Bronchial epithelial cell (primary cell): ENCODE measurements around the gene SERPINB2. TPM values are rescaled to one million over a fixed set of nuclear protein-coding genes. Genes with fewer than 3 reads are reported as not detected.

Experiments used
- DNase-seq: peaks from one replicate; pipeline ENCODE4 v3.0.0-alpha.2; 2010; ENCODE audit warnings: low read depth
- FAIRE-seq: peaks from 2 replicates; lab custom pipeline; 2011; peaks lifted over from hg19 to GRCh38; lab: Jason Lieb, UNC
- H3K27me3 ChIP-seq: 2 replicates; pipeline ENCODE4 v1.5.1; 2011; ENCODE audit warnings: low read length; ENCODE audit not compliant: control insufficient read depth, insufficient read depth
- H3K36me3 ChIP-seq: 2 replicates; pipeline ENCODE4 v1.5.1; 2011; ENCODE audit warnings: low read length; ENCODE audit not compliant: control insufficient read depth, insufficient read depth
- H3K4me3 ChIP-seq: 2 replicates; pipeline ENCODE4 v1.5.1; 2011; ENCODE audit warnings: mild to moderate bottlenecking, low read depth, low read length, control low read depth
- CTCF ChIP-seq: IDR thresholded peaks from 2 replicates; pipeline ENCODE4 v1.5.1; 2011; ENCODE audit warnings: mild to moderate bottlenecking, moderate library complexity, low read length, control low read depth, inconsistent platforms; ENCODE audit not compliant: insufficient read depth, severe bottlenecking
- total RNA-seq: library from RNA; depleted of rRNA; stranded (reverse); fragments of >200 nt; gene quantifications from 2 replicates; pipeline ENCODE4 v1.2.1, GENCODE V29; 2014

The SERPINB2 gene
- total RNA-seq, 1 donor from 2014 or later = 50.5 TPM

GRCh38 chr18:63947051-63947790 lies 59.7 kb downstream of the SERPINB2 start:
- FAIRE-seq = no peak
- peak; percentile 46 for DNase-seq
- Histone ChIP-seq H3K36me3 (no peaks in the 10 kb centered on the region), H3K4me3 (no peak overlapping the region), H3K27me3 (no peaks in the 10 kb centered on the region)
- no peak for TF ChIP-seq CTCF

- peak within 1 kb of the TSS; percentile 39 for H3K4me3 ChIP-seq
- DNase-seq = peak; percentile 59
- no peak for FAIRE-seq
- peak; percentile 69 for TF ChIP-seq CTCF
- no peaks in the 10 kb centered on the region for H3K36me3 ChIP-seq
- H3K27me3 ChIP-seq = no peaks in the 10 kb centered on the region
Observed at GRCh38 chr18:63949068-63949737, 61.7 kb downstream of the SERPINB2 start, which contains the start of gene HMSD. Gene HMSD (plus strand): TSS chr18:63949301. CDS start chr18:63953456, 4,155 bp downstream.

GRCh38 chr18:63951302-63951705 lies 63.8 kb downstream of the SERPINB2 start:
- TF ChIP-seq CTCF = no peak
- H3K27me3 ChIP-seq = no peaks in the 10 kb centered on the region
- peak; percentile 38 for DNase-seq
- no peaks in the 10 kb centered on the region for H3K36me3 ChIP-seq
- H3K4me3 ChIP-seq = no peak overlapping the region
- FAIRE-seq = no peak

Other genes with a start within 250 kb of the SERPINB2 start
- 0.26 and 15.7 TPM in 2 replicates for gene SERPINB4, start 243.4 kb upstream of the SERPINB2 start, total RNA-seq
- gene SERPINB3, start 225.8 kb upstream of the SERPINB2 start, total RNA-seq = 22.4 and 165 TPM in 2 replicates
- gene SERPINB11, start 184.7 kb upstream of the SERPINB2 start, total RNA-seq = 1.6 and 9.5 TPM in 2 replicates
- gene SERPINB7, start 112.3 kb upstream of the SERPINB2 start, total RNA-seq = 25.0 and 46.6 TPM in 2 replicates
- gene SERPINB10, start 20.3 kb downstream of the SERPINB2 start, total RNA-seq = under 0.01 and 0.79 TPM in 2 replicates
- 0.13 and 0.26 TPM in 2 replicates for gene HMSD, start 61.6 kb downstream of the SERPINB2 start, total RNA-seq
- gene SERPINB8, start 82.4 kb downstream of the SERPINB2 start, total RNA-seq = 27.9 and 64.8 TPM in 2 replicates